DND-41 (cell line): ENCODE measurements around the gene METTL6.
A peak's percentile ranks its signal among the peaks of the same experiment; 100 is the strongest.
"Not testable (repeated sequence)": the region's sequence is repeated elsewhere in the genome, so short reads cannot be mapped to it uniquely, and the experiment has no call there.

Experiments
- ATAC-seq: fragments of 200-7000 bp; cut with Tn5 transposase; 3 replicates; pipeline ENCODE4 v1.9.1; 2021; ENCODE audit warnings: low read depth; ENCODE audit not compliant: insufficient read depth
- DNase-seq: peaks from one replicate; pipeline ENCODE4 v3.0.0-alpha.2; 2020
- H2AFZ ChIP-seq: 2 replicates; pipeline ENCODE4 v1.6.0; 2012; ENCODE audit warnings: low read depth, low read length
- H3K27ac ChIP-seq: 2 replicates; pipeline ENCODE4 v1.5.1; 2012; ENCODE audit warnings: low read length, inconsistent platforms
- H3K27me3 ChIP-seq: fragments of 200-600 bp; sonication (generic); 2 replicates; pipeline ENCODE4 v1.6.0; 2012; ENCODE audit warnings: low read length, mild to moderate bottlenecking, inconsistent platforms; ENCODE audit not compliant: insufficient read depth, poor library complexity
- H3K36me3 ChIP-seq: 2 replicates; pipeline ENCODE4 v1.5.1; 2012; ENCODE audit warnings: low read length, inconsistent platforms; ENCODE audit not compliant: insufficient read depth
- H3K4me1 ChIP-seq: 2 replicates; pipeline ENCODE4 v1.5.1; 2012; ENCODE audit warnings: mild to moderate bottlenecking, low read length; ENCODE audit not compliant: insufficient read depth
- H3K4me2 ChIP-seq: 2 replicates; pipeline ENCODE4 v1.6.0; 2012; ENCODE audit warnings: mild to moderate bottlenecking, moderate library complexity, low read length, inconsistent platforms; ENCODE audit not compliant: insufficient read depth
- H3K4me3 ChIP-seq, 2 experiments: fragments of 200-600 bp in 1 of 2; shearing (Covaris generic) in 1 of 2; 2 replicates each; pipeline ENCODE4 v1.5.1; 2012 to 2016; ENCODE audit warnings: inconsistent platforms in 2 of 2, low read length in 2 of 2, mild to moderate bottlenecking in 2 of 2, low read depth in 1 of 2, moderate library complexity in 1 of 2
- H3K79me2 ChIP-seq: 2 replicates; pipeline ENCODE4 v1.6.0; 2012; ENCODE audit warnings: low read length, inconsistent platforms; ENCODE audit not compliant: insufficient read depth
- H3K9ac ChIP-seq: 2 replicates; pipeline ENCODE4 v1.6.0; 2012; ENCODE audit warnings: low read depth, mild to moderate bottlenecking, inconsistent platforms, low read length, moderate library complexity
- H3K9me3 ChIP-seq: 2 replicates; pipeline ENCODE4 v1.5.1; 2012; ENCODE audit warnings: low read length, moderate library complexity, mild to moderate bottlenecking, inconsistent platforms; ENCODE audit not compliant: insufficient read depth, severe bottlenecking
- H4K20me1 ChIP-seq: 2 replicates; pipeline ENCODE4 v1.6.0; 2012; ENCODE audit warnings: low read length; ENCODE audit not compliant: insufficient read depth
- CTCF ChIP-seq: IDR thresholded peaks from 2 replicates; pipeline ENCODE4 v1.5.1; 2012; ENCODE audit warnings: borderline replicate concordance, low read length, moderate library complexity, mild to moderate bottlenecking; ENCODE audit not compliant: poor library complexity, severe bottlenecking; ENCODE audit errors: extremely low read depth
- EZH2 ChIP-seq: IDR thresholded peaks from 3 replicates; pipeline ENCODE4 v1.6.1; 2012; ENCODE audit warnings: borderline replicate concordance, low read depth, mild to moderate bottlenecking, moderate library complexity, low read length, inconsistent platforms; ENCODE audit not compliant: severe bottlenecking

Gene METTL6

GRCh38 chr3:15426579-15427118, 695 bp downstream of the METTL6 start:
- Histone ChIP-seq H4K20me1 (peaks cover 14% of the 10 kb centered on the region; the same call in 1 of the 2 replicates), H3K9me3 (no peaks in the 10 kb centered on the region), H3K27ac (peak overlapping the region; percentile 78), H3K27me3 (no peaks in the 10 kb centered on the region), H3K9ac (peak overlapping the region; percentile 72), H3K36me3 (peaks cover 41% of the 10 kb centered on the region), H3K4me2 (peak overlapping the region; percentile 87), H3K4me3 (peak overlapping the region; percentile 57 to 81), H3K4me1 (peaks cover 58% of the 10 kb centered on the region), H2AFZ (peak overlapping the region; percentile 81), H3K79me2 (peaks cover 69% of the 10 kb centered on the region)
- DNase-seq = no peak
- no peak for ATAC-seq
- no peak for TF ChIP-seq EZH2
- no peak for TF ChIP-seq CTCF

GRCh38 chr3:15420871-15421270, 6.5 kb downstream of the METTL6 start:
- Histone ChIP-seq H3K9ac (no peak overlapping the region), H3K4me3 (no peak overlapping the region), H3K4me2 (no peak overlapping the region), H3K9me3 (no peaks in the 10 kb centered on the region), H3K27me3 (no peaks in the 10 kb centered on the region), H4K20me1 (no peaks in the 10 kb centered on the region), H3K4me1 (peaks cover 17% of the 10 kb centered on the region), H3K79me2 (peaks cover 16% of the 10 kb centered on the region), H3K27ac (no peak overlapping the region), H3K36me3 (peaks cover 60% of the 10 kb centered on the region), H2AFZ (no peak overlapping the region)
- no peak for ATAC-seq
- no peak for TF ChIP-seq EZH2
- TF ChIP-seq CTCF = no peak
- DNase-seq = no peak

GRCh38 chr3:15410966-15411365, 16.4 kb downstream of the METTL6 start:
- not testable (repeated sequence) for H2AFZ ChIP-seq, H3K27me3 ChIP-seq, H3K4me1 ChIP-seq, H3K79me2 ChIP-seq, H3K9me3 ChIP-seq, H3K4me3 ChIP-seq, H3K27ac ChIP-seq, H3K4me2 ChIP-seq, H4K20me1 ChIP-seq, DNase-seq, H3K9ac ChIP-seq, ATAC-seq
- H3K36me3 ChIP-seq = peaks cover 66% of the 10 kb centered on the region

GRCh38 chr3:15409774-15410173, 17.6 kb downstream of the METTL6 start:
- Histone ChIP-seq H3K4me3 (no peak overlapping the region), H3K79me2 (no peaks in the 10 kb centered on the region), H2AFZ (no peak overlapping the region), H3K36me3 (peaks cover 55% of the 10 kb centered on the region), H3K9me3 (no peaks in the 10 kb centered on the region), H3K9ac (no peak overlapping the region), H3K4me1 (no peaks in the 10 kb centered on the region), H3K4me2 (no peak overlapping the region), H3K27me3 (no peaks in the 10 kb centered on the region), H4K20me1 (no peaks in the 10 kb centered on the region), H3K27ac (no peak overlapping the region)
- TF ChIP-seq EZH2 = no peak
- ATAC-seq = no peak
- DNase-seq = no peak
